GM21825 (cell line): Measurements from ENCODE around the gene H6PD.

ENCODE experiments used
- ATAC-seq: cut with Tn5 transposase; IDR thresholded peaks from one replicate; pipeline ENCODE4 v1.9.1; 2021; ENCODE audit warnings: mild to moderate bottlenecking, moderate library complexity; ENCODE audit not compliant: unreplicated experiment

Gene H6PD

DNA sequence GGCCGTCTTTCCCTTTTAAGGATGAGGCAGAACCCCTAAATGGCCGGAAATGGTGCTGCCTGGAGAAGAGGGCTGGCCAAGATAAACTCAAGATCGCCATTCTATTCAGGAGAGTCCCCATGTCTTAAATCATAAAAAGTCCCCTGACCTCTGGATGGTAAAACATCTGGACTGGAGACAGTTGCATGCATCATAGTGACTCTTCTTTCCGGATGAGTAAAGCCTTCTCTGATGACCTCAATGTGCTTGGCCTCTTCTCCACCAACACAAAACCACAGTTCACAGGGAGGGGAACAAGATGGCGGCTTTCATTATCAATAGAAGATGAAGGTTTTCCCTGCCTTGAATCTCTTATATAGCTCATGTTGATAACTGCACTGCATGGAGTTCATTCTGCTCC, 27.5 kb upstream of the H6PD start:
- no peak for ATAC-seq

DNA sequence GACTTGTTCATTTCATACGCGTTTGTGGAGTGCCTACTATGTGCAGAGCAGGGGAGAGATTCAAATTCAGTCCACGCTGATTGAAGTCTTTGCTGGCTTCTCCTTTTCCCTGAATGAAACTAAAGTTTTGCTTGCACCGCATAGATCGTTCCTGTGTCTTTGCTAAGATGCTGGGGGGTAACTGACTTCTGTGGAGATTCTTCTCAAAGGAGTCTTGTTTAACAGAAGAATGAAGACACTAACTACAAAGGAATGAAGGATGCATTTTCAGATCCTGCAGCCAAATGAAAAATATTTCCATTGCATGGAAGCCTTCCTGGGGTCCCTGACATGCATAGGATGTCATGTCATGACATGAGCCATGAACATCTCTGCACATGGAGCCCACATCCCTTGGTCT, 26.9 kb upstream of the H6PD start:
- ATAC-seq = no peak

- ATAC-seq = no peak
These were observed 23.2 kb upstream of the H6PD start for GRCh38 chr1:9211291-9211811.

DNA sequence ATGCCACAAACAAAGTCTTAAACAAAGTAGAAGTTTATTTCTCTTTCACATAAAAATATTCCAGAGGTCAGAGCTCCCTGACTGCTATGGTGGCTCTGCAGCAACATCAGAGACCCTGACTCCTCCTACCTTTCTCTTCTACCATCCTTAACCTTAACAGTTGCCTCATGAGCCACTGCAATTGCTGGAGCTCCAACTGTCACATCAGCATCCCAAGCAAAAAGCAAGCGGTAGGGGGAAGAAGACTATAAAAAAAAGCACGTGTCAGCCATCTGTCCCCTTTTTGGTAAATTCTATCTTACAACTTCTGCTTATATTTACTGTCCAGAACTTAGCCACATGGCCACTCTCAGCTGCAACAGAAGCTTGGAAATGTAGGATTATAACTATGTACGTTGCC, 21.8 kb upstream of the H6PD start:
- no peak for ATAC-seq

- no peak for ATAC-seq
These were observed 20.6 kb upstream of the H6PD start for GRCh38 chr1:9213956-9214355.

DNA sequence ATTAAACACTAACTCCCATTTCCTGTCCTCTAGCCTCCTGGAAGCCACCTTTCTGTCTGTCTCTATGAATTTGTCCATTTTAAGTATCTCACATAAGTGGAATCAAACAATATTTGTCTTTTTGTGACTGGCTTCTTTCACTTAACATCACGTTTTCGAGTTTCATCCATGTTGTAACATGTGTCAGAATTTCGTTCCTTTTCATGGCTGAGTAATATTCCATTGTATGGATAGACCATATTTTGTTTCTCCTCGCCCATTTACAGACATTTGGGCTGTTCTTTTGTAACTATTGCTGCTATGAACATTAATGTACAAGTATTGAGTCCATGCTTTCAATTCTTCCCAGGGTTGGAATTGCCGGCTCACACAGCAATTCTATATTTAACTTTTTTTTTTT, 15.7 kb upstream of the H6PD start:
- no peak for ATAC-seq

GRCh38 chr1:9222846-9223625, 11.5 kb upstream of the H6PD start:
- no peak for ATAC-seq

GRCh38 chr1:9224664-9225410, 9.7 kb upstream of the H6PD start:
- no peak for ATAC-seq

GRCh38 chr1:9225411-9225785, 9.2 kb upstream of the H6PD start:
- no peak for ATAC-seq

GRCh38 chr1:9228609-9229008, 6.0 kb upstream of the H6PD start:
- no peak for ATAC-seq

- ATAC-seq = no peak
These were observed 5.0 kb upstream of the H6PD start for GRCh38 chr1:9229549-9229948.

DNA sequence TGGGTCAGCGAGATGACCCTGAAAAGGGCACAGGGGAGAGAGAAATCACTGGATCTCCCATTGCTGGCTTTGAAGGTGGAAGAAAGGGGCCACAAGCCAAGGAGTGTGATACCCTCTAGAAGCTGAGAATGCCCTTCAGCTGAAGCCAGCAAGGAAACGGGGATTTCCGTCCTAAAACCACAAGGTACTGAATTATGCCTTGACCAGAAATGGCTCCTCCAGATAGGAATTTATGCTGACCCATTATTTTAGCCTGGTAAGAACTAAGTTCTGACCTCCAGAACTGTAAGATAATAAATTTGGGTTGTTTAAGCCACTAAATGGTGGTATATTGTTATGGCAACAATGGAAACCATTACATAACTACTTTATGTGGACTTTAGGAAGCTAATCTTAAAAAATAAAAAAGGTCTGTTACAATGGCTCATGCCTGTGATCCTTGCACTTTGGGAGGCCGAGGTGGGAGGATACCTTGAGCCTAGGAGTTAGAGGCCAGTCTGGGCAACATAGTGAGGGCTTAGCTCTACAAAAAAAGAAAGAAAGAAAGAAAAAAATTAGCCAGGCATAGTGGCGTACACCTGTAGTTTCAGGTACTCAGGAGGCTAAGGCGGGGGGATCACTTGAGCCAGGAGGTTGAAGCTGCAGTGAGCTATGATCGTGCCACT, 3.6 kb upstream of the H6PD start:
- no peak for ATAC-seq

DNA sequence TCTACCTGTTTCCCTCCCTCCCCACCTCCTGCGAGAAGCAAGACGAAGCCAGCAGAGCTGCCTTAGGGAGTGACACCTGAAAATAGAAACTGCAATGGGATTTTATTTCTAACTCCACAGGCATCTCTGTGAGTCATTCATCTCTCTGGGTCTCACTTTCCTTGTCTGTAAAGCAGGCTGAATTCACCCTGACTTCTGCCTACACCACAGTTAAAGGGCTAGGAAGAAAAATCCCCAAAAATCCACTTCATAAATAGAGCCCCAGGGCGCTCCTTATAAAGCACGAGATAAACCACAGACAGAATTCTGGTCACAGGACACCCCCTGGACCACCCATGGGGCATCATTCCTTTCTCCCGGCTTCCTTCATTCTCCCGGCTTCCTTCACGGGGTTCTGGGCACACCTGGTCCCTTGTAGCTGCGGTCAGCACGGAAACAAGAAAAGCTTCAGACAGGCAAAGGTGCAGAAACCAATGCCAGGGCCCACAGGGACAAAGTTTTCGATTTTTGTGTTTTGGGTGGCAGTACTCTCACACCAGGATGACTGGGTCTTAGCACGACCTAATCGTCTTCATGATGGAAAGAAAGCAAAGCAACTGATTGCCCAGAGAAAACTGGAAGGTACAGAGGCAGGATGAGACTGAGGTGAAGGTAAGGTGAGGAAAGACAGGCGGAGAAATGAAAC, 2.8 kb upstream of the H6PD start:
- no peak for ATAC-seq

GRCh38 chr1:9233241-9233941, 1.2 kb upstream of the H6PD start:
- ATAC-seq = no peak

- no peak for ATAC-seq
These were observed 692 bp upstream of the H6PD start for GRCh38 chr1:9233942-9234222.

GRCh38 chr1:9235096-9235459, 504 bp downstream of the H6PD start:
- ATAC-seq = no peak

DNA sequence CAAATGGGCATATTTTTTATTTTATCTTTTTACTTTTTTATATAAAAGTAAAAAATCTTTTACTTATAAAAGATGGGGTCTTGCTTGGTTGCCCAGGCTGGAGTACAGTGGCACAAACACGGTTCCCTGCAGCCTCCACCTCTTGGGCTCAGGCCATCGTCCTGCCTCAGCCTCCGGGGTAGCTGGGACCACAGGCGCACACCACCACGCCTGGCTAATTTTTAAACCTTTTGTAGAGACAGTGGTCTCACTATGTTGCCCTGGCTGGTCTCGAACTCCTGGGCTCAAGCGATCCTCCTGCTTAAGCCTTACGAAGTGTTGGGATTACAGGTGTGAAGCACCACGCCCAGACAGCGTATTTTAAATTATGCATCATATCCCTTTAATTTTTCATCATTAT, 986 bp downstream of the H6PD start:
- no peak for ATAC-seq

DNA sequence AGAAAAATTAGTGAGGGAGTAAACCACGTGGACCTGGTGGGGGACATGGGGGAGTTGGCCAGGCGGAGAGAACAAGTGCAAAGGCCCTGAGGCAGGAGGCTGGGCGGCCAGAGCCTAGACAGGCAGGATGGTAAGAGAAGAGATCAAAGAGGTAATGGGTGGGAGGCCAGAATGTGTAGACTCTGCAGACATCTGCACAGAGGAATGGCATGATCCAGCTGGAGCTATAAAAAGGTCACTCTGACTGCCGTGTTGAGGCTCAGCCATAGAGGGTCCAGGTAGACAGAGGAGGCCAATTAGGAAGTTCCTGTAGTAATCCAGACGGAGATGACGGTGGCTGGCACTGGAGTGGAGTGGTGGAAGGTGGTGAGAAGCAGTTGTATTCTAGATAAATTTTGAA, 3.6 kb downstream of the H6PD start:
- no peak for ATAC-seq

- no peak for ATAC-seq
These were observed 4.0 kb downstream of the H6PD start for GRCh38 chr1:9238550-9238949.

GRCh38 chr1:9239622-9240401, 5.2 kb downstream of the H6PD start:
- no peak for ATAC-seq
